RWPE2 (cell line): ENCODE measurements around the gene EPB41L2.

Experiments
- ATAC-seq: fragments of 200-7000 bp; cut with Tn5 transposase; 3 replicates; pipeline ENCODE4 v1.9.1; 2021; ENCODE audit warnings: low read depth
- DNase-seq: peaks from one replicate; pipeline ENCODE4 v3.0.0-alpha.2; 2020; ENCODE audit warnings: low spot score
- H3K27ac ChIP-seq: fragments of 450-650 bp; 2 replicates; pipeline ENCODE4 v1.5.1; 2017; ENCODE audit warnings: mild to moderate bottlenecking; ENCODE audit not compliant: poor library complexity, severe bottlenecking
- H3K27me3 ChIP-seq: fragments of 250-450 bp; sonication (Bioruptor Pico); 2 replicates; pipeline ENCODE4 v1.5.1; 2021; ENCODE audit warnings: mild to moderate bottlenecking, moderate library complexity; ENCODE audit not compliant: insufficient read depth, poor library complexity, severe bottlenecking
- H3K36me3 ChIP-seq: fragments of 250-450 bp; sonication (Bioruptor Pico); 2 replicates; pipeline ENCODE4 v1.5.1; 2020; ENCODE audit warnings: low read depth, mild to moderate bottlenecking, moderate library complexity
- H3K4me1 ChIP-seq: fragments of 250-450 bp; sonication (Bioruptor Pico); 2 replicates; pipeline ENCODE4 v1.5.1; 2021; ENCODE audit warnings: mild to moderate bottlenecking, moderate library complexity; ENCODE audit not compliant: insufficient read depth, poor library complexity, severe bottlenecking
- H3K4me3 ChIP-seq: fragments of 250-450 bp; sonication (Bioruptor Pico); 2 replicates; pipeline ENCODE4 v1.5.1; 2021; ENCODE audit warnings: mild to moderate bottlenecking, moderate library complexity; ENCODE audit not compliant: severe bottlenecking
- H3K9me3 ChIP-seq: fragments of 250-450 bp; sonication (Bioruptor Pico); 2 replicates; pipeline ENCODE4 v1.5.1; 2021; ENCODE audit warnings: mild to moderate bottlenecking, moderate library complexity; ENCODE audit not compliant: severe bottlenecking
- TF ChIP-seq, protein P1 (sequence below): fragments of 450-650 bp; IDR thresholded peaks from one replicate; pipeline ENCODE4 v1.5.1; 2017; ENCODE audit warnings: mild to moderate bottlenecking, moderate library complexity; ENCODE audit not compliant: poor library complexity, severe bottlenecking

Gene EPB41L2

DNA sequence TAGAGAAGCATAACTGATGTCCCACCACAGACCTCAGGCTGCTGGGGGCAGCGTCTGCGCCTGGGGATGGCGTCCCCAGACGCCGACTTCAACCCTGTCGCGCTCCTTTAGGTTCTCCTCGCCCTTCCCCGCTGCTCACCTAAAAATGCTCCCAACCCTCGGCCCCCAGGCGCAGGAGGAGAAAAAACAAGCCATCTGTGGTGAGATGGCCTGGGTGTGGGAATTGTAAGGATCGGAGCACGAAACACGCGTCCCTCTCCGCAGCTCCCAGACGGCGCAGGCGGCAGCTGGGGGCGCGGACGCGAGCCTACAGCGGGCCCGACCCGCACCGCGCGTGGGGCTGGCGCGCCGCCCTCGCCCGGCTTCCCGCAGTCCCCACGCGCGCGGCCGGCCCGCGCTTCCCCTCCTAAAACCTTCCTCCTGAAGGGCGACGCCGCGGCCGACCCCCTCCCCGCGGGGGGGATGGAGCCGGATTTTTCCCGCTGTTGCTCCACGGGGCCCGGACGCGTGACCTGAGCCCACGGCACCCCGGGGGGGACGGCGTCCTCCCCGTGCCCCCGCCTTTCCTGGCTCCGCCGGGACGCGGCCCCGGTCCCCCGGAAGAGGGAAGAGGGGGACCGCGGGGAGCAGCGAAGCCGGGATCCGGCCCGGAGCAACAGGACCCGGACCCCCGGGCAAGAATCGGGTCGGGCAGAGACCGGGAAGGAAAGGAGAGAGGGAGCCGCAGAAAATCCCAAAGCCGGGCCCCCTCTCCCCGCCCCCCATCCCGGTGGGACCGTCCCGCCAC lies 611 bp downstream of the EPB41L2 start:
- Histone ChIP-seq H3K27me3 (no peaks in the 10 kb centered on the region), H3K4me3 (peak overlapping the region; percentile 92), H3K9me3 (no peaks in the 10 kb centered on the region), H3K4me1 (peaks cover 15% of the 10 kb centered on the region), H3K36me3 (no peaks in the 10 kb centered on the region), H3K27ac (peak overlapping the region; percentile 60)
- TF ChIP-seq, protein P1, sequence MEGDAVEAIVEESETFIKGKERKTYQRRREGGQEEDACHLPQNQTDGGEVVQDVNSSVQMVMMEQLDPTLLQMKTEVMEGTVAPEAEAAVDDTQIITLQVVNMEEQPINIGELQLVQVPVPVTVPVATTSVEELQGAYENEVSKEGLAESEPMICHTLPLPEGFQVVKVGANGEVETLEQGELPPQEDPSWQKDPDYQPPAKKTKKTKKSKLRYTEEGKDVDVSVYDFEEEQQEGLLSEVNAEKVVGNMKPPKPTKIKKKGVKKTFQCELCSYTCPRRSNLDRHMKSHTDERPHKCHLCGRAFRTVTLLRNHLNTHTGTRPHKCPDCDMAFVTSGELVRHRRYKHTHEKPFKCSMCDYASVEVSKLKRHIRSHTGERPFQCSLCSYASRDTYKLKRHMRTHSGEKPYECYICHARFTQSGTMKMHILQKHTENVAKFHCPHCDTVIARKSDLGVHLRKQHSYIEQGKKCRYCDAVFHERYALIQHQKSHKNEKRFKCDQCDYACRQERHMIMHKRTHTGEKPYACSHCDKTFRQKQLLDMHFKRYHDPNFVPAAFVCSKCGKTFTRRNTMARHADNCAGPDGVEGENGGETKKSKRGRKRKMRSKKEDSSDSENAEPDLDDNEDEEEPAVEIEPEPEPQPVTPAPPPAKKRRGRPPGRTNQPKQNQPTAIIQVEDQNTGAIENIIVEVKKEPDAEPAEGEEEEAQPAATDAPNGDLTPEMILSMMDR = no peak
- no peak for DNase-seq
- peak; percentile 25 for ATAC-seq

DNA sequence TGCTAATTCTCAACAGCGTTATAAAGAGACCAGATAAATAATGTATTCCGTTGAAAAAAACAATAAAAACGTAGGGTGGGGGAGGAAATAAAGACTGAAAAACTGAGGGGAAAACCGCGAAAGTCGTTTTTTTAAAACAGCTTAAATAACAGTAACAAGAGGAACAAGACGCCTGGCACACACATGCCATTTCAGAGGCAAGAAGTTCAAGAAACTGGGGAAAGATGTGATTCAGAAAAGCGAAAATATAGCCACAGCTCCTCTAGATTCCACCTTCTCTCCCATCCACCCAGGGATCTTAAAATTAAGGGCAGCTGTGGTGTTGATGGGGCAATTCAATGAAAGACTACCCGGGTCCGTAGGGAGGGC lies 1.3 kb downstream of the EPB41L2 start:
- ATAC-seq = no peak
- no peaks in the 10 kb centered on the region for H3K36me3 ChIP-seq
- H3K27me3 ChIP-seq = no peaks in the 10 kb centered on the region
- TF ChIP-seq, protein P1 = no peak
- H3K4me3 ChIP-seq = peak overlapping the region; percentile 92
- no peak for DNase-seq
- H3K9me3 ChIP-seq = no peaks in the 10 kb centered on the region
- no peak overlapping the region for H3K27ac ChIP-seq
- peaks cover 15% of the 10 kb centered on the region for H3K4me1 ChIP-seq

DNA sequence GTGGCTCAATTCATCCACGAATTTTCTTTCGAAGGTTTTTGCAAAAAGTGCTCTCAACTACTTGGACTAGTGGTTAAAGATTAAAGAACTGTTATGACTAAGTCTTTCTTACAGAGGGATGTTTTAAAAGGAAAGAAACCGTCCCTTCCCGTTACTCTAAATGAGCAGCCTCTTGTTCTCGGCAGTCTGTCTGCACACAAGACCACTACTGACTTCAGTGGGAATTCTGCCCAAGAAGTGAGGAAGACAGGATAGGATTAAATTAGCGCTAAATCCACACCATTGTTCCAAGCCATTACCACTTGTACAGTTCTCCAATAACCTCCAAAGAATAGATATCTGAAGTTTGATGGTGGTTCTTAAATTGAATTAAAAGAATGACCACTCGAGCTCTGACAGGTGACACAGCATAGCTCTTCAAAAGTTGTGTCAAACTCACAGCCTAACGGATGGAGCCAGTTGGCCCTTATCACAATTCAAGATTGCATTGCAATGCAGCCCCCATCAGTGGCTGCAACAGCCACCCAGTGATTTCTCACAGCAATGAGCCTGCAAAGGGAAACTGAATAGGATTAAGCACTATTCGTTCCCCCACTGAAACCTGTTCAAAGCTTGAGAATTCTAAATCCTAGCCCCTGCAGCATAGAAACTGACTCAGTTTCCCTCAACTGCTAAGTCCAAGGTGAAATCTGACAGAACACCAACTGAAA lies 1.8 kb downstream of the EPB41L2 start:
- Histone ChIP-seq H3K27me3 (no peaks in the 10 kb centered on the region), H3K36me3 (no peaks in the 10 kb centered on the region), H3K9me3 (no peaks in the 10 kb centered on the region), H3K4me3 (no peak overlapping the region), H3K27ac (no peak overlapping the region), H3K4me1 (peaks cover 15% of the 10 kb centered on the region)
- no peak for DNase-seq
- ATAC-seq = no peak
- TF ChIP-seq, protein P1 = no peak

DNA sequence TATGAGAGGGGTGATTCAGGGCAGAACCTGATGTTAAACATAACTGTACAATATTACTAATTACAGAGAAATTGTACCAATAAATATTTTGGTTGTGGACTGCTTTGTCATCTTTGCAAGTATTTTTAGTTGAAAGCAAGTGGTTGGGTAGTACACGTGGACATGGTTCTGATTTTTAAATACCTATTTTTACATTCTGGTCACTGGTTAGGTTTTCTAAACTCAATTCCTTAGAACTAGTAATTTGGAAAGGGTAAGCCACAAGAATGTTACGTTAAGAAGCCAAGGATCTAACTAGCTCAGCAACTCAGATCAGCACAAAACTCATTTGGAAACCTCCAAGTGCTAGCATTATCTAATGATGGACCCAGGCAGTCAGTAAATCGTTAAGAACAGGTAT lies 2.7 kb downstream of the EPB41L2 start:
- ATAC-seq = no peak
- Histone ChIP-seq H3K4me1 (peaks cover 15% of the 10 kb centered on the region), H3K36me3 (no peaks in the 10 kb centered on the region), H3K27ac (no peak overlapping the region), H3K9me3 (no peaks in the 10 kb centered on the region), H3K4me3 (no peak overlapping the region), H3K27me3 (no peaks in the 10 kb centered on the region)
- TF ChIP-seq, protein P1 = no peak
- no peak for DNase-seq

DNA sequence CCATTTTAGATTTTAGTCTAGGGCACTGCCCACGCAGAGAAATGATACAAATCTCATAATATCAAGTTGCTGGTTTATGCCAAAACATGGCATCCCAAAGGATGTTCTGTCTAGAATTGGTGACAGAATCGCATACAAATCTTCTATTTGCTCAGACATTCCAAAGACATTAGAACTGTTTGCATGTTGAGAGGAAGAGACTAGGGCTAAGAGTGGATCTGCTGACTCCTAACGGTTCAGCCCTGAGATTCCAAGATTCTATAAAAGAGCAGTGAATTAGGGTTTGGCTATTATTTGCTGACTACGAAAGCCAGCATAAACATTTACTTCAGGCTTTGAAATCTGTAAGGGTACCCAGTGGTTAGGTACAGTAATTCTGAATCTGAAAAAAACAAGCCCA lies 3.6 kb downstream of the EPB41L2 start:
- TF ChIP-seq, protein P1 = no peak
- H3K4me1 ChIP-seq = peaks cover 15% of the 10 kb centered on the region
- no peak overlapping the region for H3K4me3 ChIP-seq
- no peak overlapping the region for H3K27ac ChIP-seq
- H3K36me3 ChIP-seq = no peaks in the 10 kb centered on the region
- H3K27me3 ChIP-seq = no peaks in the 10 kb centered on the region
- DNase-seq = no peak
- ATAC-seq = no peak
- H3K9me3 ChIP-seq = peaks cover 1% of the 10 kb centered on the region
